ENCODE measurements around the gene CHFR. TPM values are rescaled to one million over a fixed set of nuclear protein-coding genes. Genes with fewer than 3 reads are reported as not detected.
"Not testable (repeated sequence)": the region's sequence is repeated elsewhere in the genome, so short reads cannot be mapped to it uniquely, and the experiment has no call there.

CHFR gene
- total RNA-seq, 1 experiment from 2014 or later = 41.0 TPM

- POLR2A ChIA-PET = interaction anchor here (0.9 kb wide), 1 partner anchor 11 kb away, joined by 4 read pairs; no protein-coding TSS in a partner anchor
- DNase-seq (ENCODE audit: unreplicated experiment) = no peak
- no peak overlapping the region for H3K27ac Mint-ChIP-seq (ENCODE audit: low read depth, unreplicated experiment)
- intact Hi-C loops (cut with micrococcal nuclease) = no loop called here
- TF ChIP-seq CTCF (IDR thresholded peaks at IDR 0.05; ENCODE audit: unreplicated experiment) = no peak
- CTCF ChIA-PET = interaction anchor here (0.8 kb wide), 1 partner anchor 160 kb away, joined by 3 read pairs; no protein-coding TSS in a partner anchor
- no peaks in the 10 kb centered on the region for H3K4me1 Mint-ChIP-seq (ENCODE audit: insufficient read depth, unreplicated experiment)
- peaks cover 68% of the 10 kb centered on the region for H3K36me3 Mint-ChIP-seq (ENCODE audit: insufficient read depth, unreplicated experiment)
- H3K9me3 Mint-ChIP-seq (ENCODE audit: unreplicated experiment) = no peaks in the 10 kb centered on the region
- BruUV-seq (replicated peaks) = no TSS peak
- no peak overlapping the region for H3K4me3 Mint-ChIP-seq (ENCODE audit: unreplicated experiment)
- H3K27me3 Mint-ChIP-seq (ENCODE audit: insufficient read depth, unreplicated experiment) = no peaks in the 10 kb centered on the region
These were observed 38.9 kb downstream of the CHFR start for GRCh38 chr12:132848521-132848920.

GRCh38 chr12:132847363-132848356 is 39.7 kb downstream of the CHFR start:
- H3K36me3 Mint-ChIP-seq (ENCODE audit: insufficient read depth, unreplicated experiment) = peaks cover 64% of the 10 kb centered on the region
- CTCF ChIA-PET = interaction anchor here (0.6 kb wide), 1 partner anchor 287 kb away, joined by 3 read pairs; no protein-coding TSS in a partner anchor
- BruUV-seq (replicated peaks) = no TSS peak
- H3K27me3 Mint-ChIP-seq (ENCODE audit: insufficient read depth, unreplicated experiment) = no peaks in the 10 kb centered on the region
- no peak overlapping the region for H3K4me3 Mint-ChIP-seq (ENCODE audit: unreplicated experiment)
- H3K4me1 Mint-ChIP-seq (ENCODE audit: insufficient read depth, unreplicated experiment) = no peaks in the 10 kb centered on the region
- no peak overlapping the region for H3K27ac Mint-ChIP-seq (ENCODE audit: low read depth, unreplicated experiment)
- DNase-seq (ENCODE audit: unreplicated experiment) = no peak
- POLR2A ChIA-PET = interaction anchor here (0.9 kb wide), 1 partner anchor 10 kb away, joined by 4 read pairs; no protein-coding TSS in a partner anchor
- no peaks in the 10 kb centered on the region for H3K9me3 Mint-ChIP-seq (ENCODE audit: unreplicated experiment)
- intact Hi-C loops (cut with micrococcal nuclease) = no loop called here
- no peak for TF ChIP-seq CTCF (IDR thresholded peaks at IDR 0.05; ENCODE audit: unreplicated experiment)

GRCh38 chr12:132844681-132845080 is 42.7 kb downstream of the CHFR start:
- POLR2A ChIA-PET = interaction anchor here (1.3 kb wide), 1 partner anchor 16 kb away, joined by 3 read pairs; no protein-coding TSS in a partner anchor
- H3K36me3 Mint-ChIP-seq (ENCODE audit: insufficient read depth, unreplicated experiment) = peaks cover 76% of the 10 kb centered on the region
- H3K9me3 Mint-ChIP-seq (ENCODE audit: unreplicated experiment); BruUV-seq (replicated peaks); DNase-seq (ENCODE audit: unreplicated experiment); H3K27me3 Mint-ChIP-seq (ENCODE audit: insufficient read depth, unreplicated experiment); H3K4me1 Mint-ChIP-seq (ENCODE audit: insufficient read depth, unreplicated experiment); H3K4me3 Mint-ChIP-seq (ENCODE audit: unreplicated experiment); intact Hi-C loops (cut with micrococcal nuclease); CTCF ChIA-PET; H3K27ac Mint-ChIP-seq (ENCODE audit: low read depth, unreplicated experiment): not testable (repeated sequence)

DNA sequence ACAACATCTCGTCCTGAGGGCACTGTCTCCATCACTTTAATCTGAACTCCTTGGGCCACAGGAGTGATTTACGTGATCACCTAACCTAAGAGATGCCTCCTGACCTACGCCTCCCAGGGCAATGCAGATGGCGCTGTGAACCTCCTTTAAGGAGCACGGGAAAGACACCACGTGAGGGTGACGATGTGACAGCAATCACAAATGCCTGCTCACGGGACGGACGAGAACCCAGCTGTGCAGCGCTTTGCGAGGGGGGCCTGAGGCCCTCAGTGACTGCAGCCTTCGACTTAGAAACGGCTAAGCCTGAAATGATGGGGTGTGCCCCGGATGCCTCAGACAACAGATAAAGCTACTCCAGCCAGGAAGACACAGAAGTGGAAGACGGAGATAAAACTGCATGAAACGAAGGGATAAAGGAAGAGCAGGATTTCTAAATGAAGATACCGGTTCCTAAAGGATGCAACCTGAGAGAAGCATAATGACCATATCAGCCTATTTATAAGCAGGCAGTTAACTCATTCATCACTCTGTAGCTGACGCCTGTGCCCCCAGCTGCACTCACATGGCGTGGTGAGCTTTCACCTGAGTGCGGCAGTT is 44.9 kb downstream of the CHFR start:
- intact Hi-C loops (cut with micrococcal nuclease) = no loop called here
- no TSS peak for BruUV-seq (replicated peaks)
- CTCF ChIA-PET = no interaction called here
- no peaks in the 10 kb centered on the region for H3K4me1 Mint-ChIP-seq (ENCODE audit: insufficient read depth, unreplicated experiment)
- H3K27ac Mint-ChIP-seq (ENCODE audit: low read depth, unreplicated experiment) = no peak overlapping the region
- no peak for TF ChIP-seq CTCF (IDR thresholded peaks at IDR 0.05; ENCODE audit: unreplicated experiment)
- POLR2A ChIA-PET = no interaction called here
- H3K36me3 Mint-ChIP-seq (ENCODE audit: insufficient read depth, unreplicated experiment) = peaks cover 70% of the 10 kb centered on the region
- no peaks in the 10 kb centered on the region for H3K9me3 Mint-ChIP-seq (ENCODE audit: unreplicated experiment)
- no peak for DNase-seq (ENCODE audit: unreplicated experiment)
- no peaks in the 10 kb centered on the region for H3K27me3 Mint-ChIP-seq (ENCODE audit: insufficient read depth, unreplicated experiment)
- H3K4me3 Mint-ChIP-seq (ENCODE audit: unreplicated experiment) = no peak overlapping the region
